ENCODE results near the gene SDHA.
"Not testable (repeated sequence)": the region's sequence is repeated elsewhere in the genome, so short reads cannot be mapped to it uniquely, and the experiment has no call there.

GRCh38 chr5:217494-218456 is at the start of gene SDHA, which contains the start of gene CCDC127:
- TF ChIP-seq, protein P1, sequence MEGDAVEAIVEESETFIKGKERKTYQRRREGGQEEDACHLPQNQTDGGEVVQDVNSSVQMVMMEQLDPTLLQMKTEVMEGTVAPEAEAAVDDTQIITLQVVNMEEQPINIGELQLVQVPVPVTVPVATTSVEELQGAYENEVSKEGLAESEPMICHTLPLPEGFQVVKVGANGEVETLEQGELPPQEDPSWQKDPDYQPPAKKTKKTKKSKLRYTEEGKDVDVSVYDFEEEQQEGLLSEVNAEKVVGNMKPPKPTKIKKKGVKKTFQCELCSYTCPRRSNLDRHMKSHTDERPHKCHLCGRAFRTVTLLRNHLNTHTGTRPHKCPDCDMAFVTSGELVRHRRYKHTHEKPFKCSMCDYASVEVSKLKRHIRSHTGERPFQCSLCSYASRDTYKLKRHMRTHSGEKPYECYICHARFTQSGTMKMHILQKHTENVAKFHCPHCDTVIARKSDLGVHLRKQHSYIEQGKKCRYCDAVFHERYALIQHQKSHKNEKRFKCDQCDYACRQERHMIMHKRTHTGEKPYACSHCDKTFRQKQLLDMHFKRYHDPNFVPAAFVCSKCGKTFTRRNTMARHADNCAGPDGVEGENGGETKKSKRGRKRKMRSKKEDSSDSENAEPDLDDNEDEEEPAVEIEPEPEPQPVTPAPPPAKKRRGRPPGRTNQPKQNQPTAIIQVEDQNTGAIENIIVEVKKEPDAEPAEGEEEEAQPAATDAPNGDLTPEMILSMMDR (IDR thresholded peaks at IDR 0.05; ENCODE audit: low read depth, low read length): peak; percentile 50
- not testable (repeated sequence) for TF ChIP-seq EZH2phosphoT487 (IDR thresholded peaks at IDR 0.05; ENCODE audit: low read depth)

Data from OCI-LY3 (cell line).